Smooth muscle cell of the brain vasculature (primary cell): Measurements from ENCODE around the gene EPS8L3.

Source experiments
- DNase-seq: peaks from one replicate; pipeline ENCODE4 v3.0.0-alpha.2; 2012; ENCODE audit warnings: low read depth, low spot score

The EPS8L3 gene

DNA sequence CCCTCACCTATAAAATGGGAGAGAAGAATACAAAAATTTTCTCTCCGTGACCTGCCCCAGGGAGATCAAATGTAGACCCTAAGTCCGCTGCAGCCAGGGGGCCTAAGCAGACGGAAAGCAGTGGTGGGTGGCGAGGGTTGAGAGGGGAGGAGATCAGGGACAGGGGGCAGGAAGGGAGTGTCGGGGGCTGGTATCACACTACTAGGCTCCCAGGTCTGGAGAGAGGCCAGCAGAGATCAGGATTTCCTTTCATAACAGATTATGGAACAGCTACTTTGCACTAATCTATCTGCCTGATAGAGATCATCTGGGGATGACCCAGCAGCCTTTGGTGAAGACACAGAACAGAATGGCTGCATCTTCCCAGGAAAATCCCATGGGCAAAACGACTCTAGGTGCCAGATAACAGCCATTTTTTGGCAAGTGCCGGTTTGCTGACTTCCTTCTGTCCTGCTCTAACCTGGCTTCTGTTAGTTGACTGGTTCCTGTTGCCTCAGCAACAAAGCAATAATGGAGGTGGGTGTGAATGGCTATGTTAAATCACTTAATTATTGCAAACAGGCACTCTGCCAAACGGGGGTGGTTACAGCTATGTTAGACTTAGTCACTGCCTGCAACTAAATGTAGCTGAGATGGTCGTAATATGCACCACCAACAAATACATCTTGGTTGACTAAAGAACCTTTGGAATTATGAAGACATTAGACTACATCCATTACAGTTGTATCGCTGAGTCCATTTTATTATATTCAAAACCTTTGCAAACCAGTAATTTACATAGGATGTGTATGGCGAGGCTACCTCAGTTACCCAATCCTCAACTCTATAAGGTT, 30.0 kb upstream of the EPS8L3 start:
- no peak for DNase-seq

DNA sequence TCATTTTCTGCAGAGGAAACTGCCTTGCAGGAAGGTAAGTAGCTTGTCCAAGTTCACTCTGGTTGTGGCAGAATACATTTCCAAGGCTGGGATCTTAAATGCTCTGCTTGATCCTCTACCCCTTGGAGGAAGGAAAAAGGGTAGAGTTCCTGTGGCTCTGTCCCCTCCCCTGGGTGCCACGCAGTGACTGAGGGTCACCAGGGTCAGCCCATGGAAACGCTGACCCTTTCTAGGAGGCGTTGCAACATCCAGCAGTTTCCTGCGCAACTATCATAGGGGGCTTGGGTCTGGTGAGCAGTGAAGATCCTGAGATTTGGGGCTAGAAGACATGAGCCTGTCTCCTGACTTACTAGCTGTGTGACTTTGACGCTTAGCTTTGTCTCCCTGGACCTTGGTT, 29.4 kb upstream of the EPS8L3 start:
- DNase-seq: no peak

GRCh38 chr1:109792056-109792831, 28.5 kb upstream of the EPS8L3 start:
- DNase-seq: peak; percentile 91

DNA sequence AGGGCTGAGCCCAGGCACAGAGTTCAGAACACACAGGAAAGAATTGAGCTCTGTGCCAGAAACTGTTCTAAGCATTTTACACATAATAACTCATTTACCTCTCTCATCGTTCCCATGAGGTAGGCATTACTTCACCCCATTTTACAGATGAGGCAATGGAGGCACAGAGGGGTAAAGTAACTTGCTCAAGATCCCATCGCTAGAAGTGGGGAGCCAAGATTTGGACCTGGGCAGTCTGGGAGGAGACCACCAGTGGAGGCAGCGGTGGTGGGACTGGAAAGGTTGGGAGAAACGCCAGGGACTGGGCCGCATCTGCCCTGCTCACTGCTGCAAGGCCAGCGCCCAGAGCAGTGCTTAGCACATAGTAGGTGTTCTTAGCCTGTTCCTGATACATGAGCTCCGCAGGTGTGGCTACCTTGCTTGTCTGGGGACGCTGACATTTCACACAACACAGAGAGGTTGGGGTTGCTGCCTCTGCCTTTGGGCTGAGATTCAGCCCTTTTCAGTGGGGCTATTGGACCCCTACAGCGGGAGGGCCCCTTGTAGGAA, 27.8 kb upstream of the EPS8L3 start:
- no peak for DNase-seq

DNA sequence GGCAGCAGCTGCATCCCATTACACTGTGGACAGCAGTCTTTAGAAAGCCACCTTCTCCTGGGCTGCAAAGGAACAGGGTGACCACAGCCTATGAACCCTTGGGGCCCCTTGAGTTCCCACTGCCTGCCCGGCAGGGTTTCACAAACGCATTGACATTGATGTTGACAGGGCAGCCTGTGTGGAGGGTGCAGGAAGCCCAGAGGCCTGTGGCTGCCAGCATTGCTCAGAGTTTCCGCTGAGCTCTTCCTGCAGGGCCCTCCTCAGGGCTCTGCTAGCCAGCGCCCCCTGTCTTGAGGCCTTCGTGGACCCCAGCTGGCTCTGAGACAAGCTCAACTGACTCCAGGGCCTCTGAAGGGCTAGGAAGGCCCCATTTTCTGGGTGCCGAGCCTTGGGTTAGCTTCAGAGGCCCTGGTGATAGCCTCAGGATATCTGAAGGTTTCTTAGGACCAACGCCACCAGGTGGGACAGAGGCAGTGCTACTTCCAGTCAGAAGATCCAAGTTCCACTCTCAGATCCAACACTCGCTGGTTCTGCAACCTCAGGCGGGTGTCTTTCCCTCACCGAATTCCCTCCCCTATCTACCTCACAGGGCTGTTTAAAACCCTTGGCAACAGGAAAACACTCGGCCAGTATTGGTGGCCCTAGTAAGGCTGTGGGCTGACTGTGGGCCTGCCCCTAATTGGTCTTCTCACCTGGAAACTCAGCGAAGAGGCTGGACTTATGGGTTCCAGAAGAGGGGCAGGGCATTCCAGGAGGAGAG, 27.2 kb upstream of the EPS8L3 start:
- DNase-seq: no peak

DNA sequence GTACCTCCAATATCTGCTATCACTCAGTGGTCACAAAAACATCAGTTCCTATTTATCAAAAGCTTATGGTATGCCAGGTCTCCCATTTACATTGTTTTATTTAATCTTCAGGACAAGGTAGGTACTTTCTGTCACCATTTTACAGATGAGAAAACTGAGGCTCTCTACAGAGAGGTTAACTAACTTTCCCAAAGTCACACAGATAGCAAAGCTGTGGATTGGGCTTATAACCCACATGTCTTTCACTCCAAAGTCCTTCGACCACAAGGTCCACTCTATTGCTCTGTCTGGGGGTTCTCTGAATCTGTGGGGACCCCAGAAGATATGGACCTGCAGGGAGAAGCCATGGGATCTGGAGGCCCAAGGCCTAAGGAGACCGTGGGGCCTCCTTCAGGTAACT, 26.6 kb upstream of the EPS8L3 start:
- DNase-seq: no peak

DNA sequence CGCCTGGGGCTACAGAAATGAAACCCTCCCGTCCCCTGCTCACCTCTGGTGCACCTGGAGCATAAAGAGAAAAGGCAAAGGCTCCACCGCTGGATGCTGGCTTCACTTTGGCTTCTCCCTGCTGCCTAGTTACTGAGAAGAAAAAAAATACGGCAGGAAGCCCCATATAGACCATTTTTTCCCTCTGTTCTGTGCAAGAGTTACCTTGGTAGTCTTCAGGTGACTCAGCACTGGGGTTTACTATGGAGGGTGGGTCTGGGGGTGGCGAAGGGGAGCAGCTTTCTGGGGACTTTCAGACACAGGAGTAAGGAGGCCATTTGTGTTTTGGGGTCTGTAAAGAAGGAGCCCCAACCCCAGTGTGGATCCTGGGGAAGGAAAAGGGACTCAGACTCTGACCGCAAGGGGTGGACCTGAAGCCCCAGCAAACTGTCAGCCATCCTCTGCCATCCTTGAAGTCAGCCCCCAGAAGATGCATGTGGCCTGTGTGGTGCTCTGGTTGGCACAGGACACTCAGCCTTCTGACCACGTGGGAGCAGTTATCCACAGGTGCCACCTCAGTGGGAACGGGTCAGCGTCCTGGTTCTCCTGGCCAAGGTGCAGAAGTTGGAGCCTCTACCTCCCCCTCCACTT, 25.9 kb upstream of the EPS8L3 start:
- no peak for DNase-seq

- no peak for DNase-seq
Measured at GRCh38 chr1:109788695-109789521, 25.2 kb upstream of the EPS8L3 start.

- DNase-seq: no peak
Measured at GRCh38 chr1:109787845-109788601, 24.3 kb upstream of the EPS8L3 start.

- no peak for DNase-seq
Measured at GRCh38 chr1:109787211-109787844, 23.6 kb upstream of the EPS8L3 start.

DNA sequence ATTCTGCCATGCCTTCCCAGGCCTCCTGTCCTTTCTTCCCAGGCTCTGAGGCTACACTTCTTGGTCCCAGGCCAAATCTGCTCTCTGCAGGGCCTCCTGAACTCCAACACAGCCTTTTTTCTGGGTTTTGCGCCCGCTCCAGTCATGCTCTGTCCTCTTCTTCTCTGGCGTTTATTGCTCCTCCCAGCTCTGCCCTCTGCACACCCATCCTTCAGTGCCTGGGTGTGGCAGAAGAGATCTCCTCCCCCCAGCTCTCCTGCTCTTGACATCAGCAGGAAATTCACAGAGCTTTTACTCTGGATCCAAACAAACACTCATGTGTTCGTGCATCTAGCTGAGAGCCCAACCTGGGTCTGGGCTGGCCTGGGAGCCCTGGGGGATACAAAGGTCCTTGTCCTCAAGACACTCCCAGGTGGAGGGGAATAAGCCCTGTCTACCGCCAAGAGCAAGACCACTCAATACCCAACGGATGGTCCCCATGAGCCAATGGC, 22.9 kb upstream of the EPS8L3 start:
- DNase-seq: peak; percentile 76

DNA sequence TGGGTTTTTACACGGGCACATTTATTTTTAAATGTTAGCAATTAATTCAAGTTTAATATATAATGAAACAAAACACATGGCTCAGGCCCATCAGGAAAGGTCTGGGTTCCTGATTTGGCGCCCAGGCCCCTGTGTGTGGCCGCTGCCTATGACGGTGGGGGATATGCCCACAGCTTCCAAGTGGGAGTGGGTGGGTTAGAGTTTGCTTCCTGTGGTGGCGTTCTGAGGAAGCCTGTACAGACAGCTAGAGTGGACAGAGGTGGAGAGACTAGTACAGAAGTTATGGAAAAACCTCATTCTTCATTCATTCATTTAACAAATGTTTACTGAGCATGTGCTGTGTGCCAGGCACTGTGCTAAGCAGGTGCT, 22.4 kb upstream of the EPS8L3 start:
- no peak for DNase-seq

GRCh38 chr1:109785446-109786111, 21.9 kb upstream of the EPS8L3 start:
- no peak for DNase-seq

- peak; percentile 72 for DNase-seq
Measured at GRCh38 chr1:109784551-109785252, 21.0 kb upstream of the EPS8L3 start.

GRCh38 chr1:109783436-109783835, 19.7 kb upstream of the EPS8L3 start:
- DNase-seq: no peak

- no peak for DNase-seq
Measured at GRCh38 chr1:109782927-109783326, 19.2 kb upstream of the EPS8L3 start.

- no peak for DNase-seq
Measured at GRCh38 chr1:109782514-109782913, 18.8 kb upstream of the EPS8L3 start.

- no peak for DNase-seq
Measured at GRCh38 chr1:109781806-109782205, 18.1 kb upstream of the EPS8L3 start.
